ENCODE measurements around the gene MACROH2A1.

Gene MACROH2A1

GRCh38 chr5:135312255-135312935, 86.6 kb downstream of the MACROH2A1 start:
- no peak overlapping the region for H3K4me3 ChIP-seq (ENCODE audit: low read length)
- H3K36me3 ChIP-seq (replicated peaks; ENCODE audit: low read depth, low read length) = no peaks in the 10 kb centered on the region
- no peaks in the 10 kb centered on the region for H3K79me2 ChIP-seq (ENCODE audit: low read length)
- H3K9me3 ChIP-seq (ENCODE audit: insufficient read depth, low read length) = no peaks in the 10 kb centered on the region
- no peak overlapping the region for H3K9ac ChIP-seq (ENCODE audit: low read length)
- H4K20me1 ChIP-seq (ENCODE audit: insufficient read depth, low read length) = no peaks in the 10 kb centered on the region
- no peaks in the 10 kb centered on the region for H3K27me3 ChIP-seq (ENCODE audit: low read depth, low read length)
- no peaks in the 10 kb centered on the region for H3K4me1 ChIP-seq (ENCODE audit: low read length)
- H2AFZ ChIP-seq (ENCODE audit: low read depth, low read length) = no peak overlapping the region
- H3K27ac ChIP-seq (ENCODE audit: low read length) = no peak overlapping the region
- no peak for TF ChIP-seq EZH2phosphoT487 (IDR thresholded peaks at IDR 0.05; ENCODE audit: low read depth)
- TF ChIP-seq, protein P1, sequence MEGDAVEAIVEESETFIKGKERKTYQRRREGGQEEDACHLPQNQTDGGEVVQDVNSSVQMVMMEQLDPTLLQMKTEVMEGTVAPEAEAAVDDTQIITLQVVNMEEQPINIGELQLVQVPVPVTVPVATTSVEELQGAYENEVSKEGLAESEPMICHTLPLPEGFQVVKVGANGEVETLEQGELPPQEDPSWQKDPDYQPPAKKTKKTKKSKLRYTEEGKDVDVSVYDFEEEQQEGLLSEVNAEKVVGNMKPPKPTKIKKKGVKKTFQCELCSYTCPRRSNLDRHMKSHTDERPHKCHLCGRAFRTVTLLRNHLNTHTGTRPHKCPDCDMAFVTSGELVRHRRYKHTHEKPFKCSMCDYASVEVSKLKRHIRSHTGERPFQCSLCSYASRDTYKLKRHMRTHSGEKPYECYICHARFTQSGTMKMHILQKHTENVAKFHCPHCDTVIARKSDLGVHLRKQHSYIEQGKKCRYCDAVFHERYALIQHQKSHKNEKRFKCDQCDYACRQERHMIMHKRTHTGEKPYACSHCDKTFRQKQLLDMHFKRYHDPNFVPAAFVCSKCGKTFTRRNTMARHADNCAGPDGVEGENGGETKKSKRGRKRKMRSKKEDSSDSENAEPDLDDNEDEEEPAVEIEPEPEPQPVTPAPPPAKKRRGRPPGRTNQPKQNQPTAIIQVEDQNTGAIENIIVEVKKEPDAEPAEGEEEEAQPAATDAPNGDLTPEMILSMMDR (IDR thresholded peaks at IDR 0.05; ENCODE audit: low read depth, low read length) = no peak
- no peak overlapping the region for H3K4me2 ChIP-seq (ENCODE audit: low read length)

- H3K4me3 ChIP-seq (ENCODE audit: low read length) = no peak overlapping the region
- H3K27ac ChIP-seq (ENCODE audit: low read length) = no peak overlapping the region
- TF ChIP-seq, protein P1 (IDR thresholded peaks at IDR 0.05; ENCODE audit: low read depth, low read length) = no peak
- no peak for TF ChIP-seq EZH2phosphoT487 (IDR thresholded peaks at IDR 0.05; ENCODE audit: low read depth)
- no peaks in the 10 kb centered on the region for H3K9me3 ChIP-seq (ENCODE audit: insufficient read depth, low read length)
- no peaks in the 10 kb centered on the region for H3K36me3 ChIP-seq (replicated peaks; ENCODE audit: low read depth, low read length)
- no peaks in the 10 kb centered on the region for H3K79me2 ChIP-seq (ENCODE audit: low read length)
- H3K4me2 ChIP-seq (ENCODE audit: low read length) = no peak overlapping the region
- H3K9ac ChIP-seq (ENCODE audit: low read length) = no peak overlapping the region
- no peaks in the 10 kb centered on the region for H4K20me1 ChIP-seq (ENCODE audit: insufficient read depth, low read length)
- no peaks in the 10 kb centered on the region for H3K4me1 ChIP-seq (ENCODE audit: low read length)
- no peaks in the 10 kb centered on the region for H3K27me3 ChIP-seq (ENCODE audit: low read depth, low read length)
- no peak overlapping the region for H2AFZ ChIP-seq (ENCODE audit: low read depth, low read length)
These were observed 88.6 kb downstream of the MACROH2A1 start for GRCh38 chr5:135310328-135310989.

DNA sequence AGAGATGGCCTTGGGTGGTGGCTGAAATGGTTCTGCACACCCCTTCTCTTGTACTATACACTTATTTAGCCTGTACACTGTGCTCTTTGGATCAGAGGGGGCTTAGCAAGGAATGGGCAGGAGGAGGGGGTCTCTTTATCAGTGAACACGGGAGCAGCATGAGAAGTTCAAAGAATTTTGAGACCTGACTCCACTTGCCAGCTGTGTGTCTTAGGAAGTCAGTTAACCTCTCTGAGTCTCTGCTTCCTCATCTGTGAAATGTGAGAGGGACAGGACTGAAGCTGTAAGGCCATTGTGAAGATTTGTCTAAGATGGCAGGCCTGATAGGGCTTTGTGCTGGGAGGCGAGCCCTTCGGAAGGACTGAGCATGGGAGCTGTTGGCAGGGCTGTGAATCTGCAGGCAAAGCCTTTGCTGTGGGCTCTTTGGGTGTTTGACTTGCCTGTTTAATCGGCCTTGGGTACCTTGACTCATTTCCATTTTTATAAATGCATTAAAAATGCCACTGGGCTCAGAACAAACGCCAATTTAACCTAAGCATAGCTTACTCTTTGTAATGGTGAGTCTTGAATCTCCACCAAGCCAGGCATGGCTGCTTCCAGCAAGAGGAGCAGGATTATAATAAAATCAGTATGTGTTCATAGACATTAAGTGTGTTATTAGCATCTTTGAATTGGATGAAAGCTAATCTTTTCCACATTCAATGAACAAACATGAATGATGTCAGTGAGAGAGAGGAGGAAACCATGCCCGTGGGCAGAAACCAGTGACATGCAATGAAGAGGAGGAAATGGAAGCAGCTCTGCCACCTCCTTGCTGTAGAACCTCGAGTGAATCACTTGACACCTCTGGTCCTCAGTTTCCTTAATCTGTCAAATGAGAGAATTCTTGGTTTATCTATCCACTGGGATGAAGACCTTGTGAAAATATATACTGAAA, 89.4 kb downstream of the MACROH2A1 start:
- H3K4me2 ChIP-seq (ENCODE audit: low read length) = no peak overlapping the region
- H3K4me3 ChIP-seq (ENCODE audit: low read length) = no peak overlapping the region
- H3K9me3 ChIP-seq (ENCODE audit: insufficient read depth, low read length) = no peaks in the 10 kb centered on the region
- H3K27me3 ChIP-seq (ENCODE audit: low read depth, low read length) = no peaks in the 10 kb centered on the region
- no peak overlapping the region for H2AFZ ChIP-seq (ENCODE audit: low read depth, low read length)
- no peak overlapping the region for H3K27ac ChIP-seq (ENCODE audit: low read length)
- TF ChIP-seq EZH2phosphoT487 (IDR thresholded peaks at IDR 0.05; ENCODE audit: low read depth) = no peak
- TF ChIP-seq, protein P1 (IDR thresholded peaks at IDR 0.05; ENCODE audit: low read depth, low read length) = no peak
- no peak overlapping the region for H3K9ac ChIP-seq (ENCODE audit: low read length)
- H3K36me3 ChIP-seq (replicated peaks; ENCODE audit: low read depth, low read length) = no peaks in the 10 kb centered on the region
- no peaks in the 10 kb centered on the region for H3K4me1 ChIP-seq (ENCODE audit: low read length)
- H3K79me2 ChIP-seq (ENCODE audit: low read length) = no peaks in the 10 kb centered on the region
- H4K20me1 ChIP-seq (ENCODE audit: insufficient read depth, low read length) = no peaks in the 10 kb centered on the region

GRCh38 chr5:135308752-135309151, 90.3 kb downstream of the MACROH2A1 start:
- Histone ChIP-seq H3K27ac (ENCODE audit: low read length) (no peak overlapping the region), H3K4me1 (ENCODE audit: low read length) (no peaks in the 10 kb centered on the region), H3K36me3 (replicated peaks; ENCODE audit: low read depth, low read length) (no peaks in the 10 kb centered on the region), H3K27me3 (ENCODE audit: low read depth, low read length) (no peaks in the 10 kb centered on the region), H4K20me1 (ENCODE audit: insufficient read depth, low read length) (no peaks in the 10 kb centered on the region), H3K9me3 (ENCODE audit: insufficient read depth, low read length) (no peaks in the 10 kb centered on the region), H3K79me2 (ENCODE audit: low read length) (no peaks in the 10 kb centered on the region), H3K9ac (ENCODE audit: low read length) (no peak overlapping the region), H3K4me3 (ENCODE audit: low read length) (no peak overlapping the region), H3K4me2 (ENCODE audit: low read length) (no peak overlapping the region), H2AFZ (ENCODE audit: low read depth, low read length) (no peak overlapping the region)
- TF ChIP-seq, protein P1 (IDR thresholded peaks at IDR 0.05; ENCODE audit: low read depth, low read length) = no peak
- no peak for TF ChIP-seq EZH2phosphoT487 (IDR thresholded peaks at IDR 0.05; ENCODE audit: low read depth)

Data from OCI-LY3 (cell line).